HepG2 (cell line): ENCODE measurements around the gene EIF1. TPM values are rescaled to one million over a fixed set of nuclear protein-coding genes. Genes with fewer than 3 reads are reported as not detected.

Source experiments
- ATAD3A ChIP-seq: sonication (generic); formaldehyde crosslinking; IDR thresholded peaks from 2 replicates; pipeline ENCODE4 v1.4.0; 2020; ENCODE audit warnings: missing genetic modification reagents
- CEBPG ChIP-seq: IDR thresholded peaks from 2 replicates; pipeline ENCODE4 v1.6.1; 2016
- PHF8 ChIP-seq: sonication (generic); formaldehyde crosslinking; IDR thresholded peaks from 2 replicates; pipeline ENCODE4 v1.5.0; 2020; ENCODE audit warnings: missing genetic modification reagents
- PRDM10 ChIP-seq: sonication (generic); formaldehyde crosslinking; IDR thresholded peaks from 2 replicates; pipeline ENCODE4 v1.4.0; 2020; ENCODE audit warnings: low read depth, missing genetic modification reagents
- RERE ChIP-seq: IDR thresholded peaks from 2 replicates; pipeline ENCODE4 v1.6.1; 2016; ENCODE audit warnings: low read depth, missing genetic modification reagents, missing compliant biosample characterization
- SALL2 ChIP-seq: sonication (generic); formaldehyde crosslinking; IDR thresholded peaks from 2 replicates; pipeline ENCODE4 v1.8.1; 2023; ENCODE audit warnings: mild to moderate bottlenecking, missing genetic modification reagents, inconsistent platforms
- TBP ChIP-seq: sonication (generic); formaldehyde crosslinking; IDR thresholded peaks from 2 replicates; pipeline ENCODE4 v1.5.0; 2020; ENCODE audit warnings: missing genetic modification reagents
- ZNF207 ChIP-seq: fragments of 450-650 bp; IDR thresholded peaks from 2 replicates; pipeline ENCODE4 v1.6.1; 2016; ENCODE audit warnings: antibody characterized with exemption, borderline replicate concordance
- ZNF264 ChIP-seq: sonication (generic); formaldehyde crosslinking; IDR thresholded peaks from 2 replicates; pipeline ENCODE4 v1.4.0; 2020; ENCODE audit warnings: missing genetic modification reagents
- ZNF580 ChIP-seq: IDR thresholded peaks from 2 replicates; pipeline ENCODE4 v1.6.1; 2016; ENCODE audit warnings: low read depth, borderline replicate concordance
- ZNF609 ChIP-seq: sonication (generic); formaldehyde crosslinking; IDR thresholded peaks from 2 replicates; pipeline ENCODE4 v1.4.0; 2020; ENCODE audit warnings: mild to moderate bottlenecking, missing genetic modification reagents, borderline replicate concordance
- ZNF674 ChIP-seq: sonication (generic); formaldehyde crosslinking; IDR thresholded peaks from 2 replicates; pipeline ENCODE4 v1.5.0; 2020; ENCODE audit warnings: low read depth, mild to moderate bottlenecking, missing genetic modification reagents
- polyA plus RNA-seq, 8 experiments: library from polyadenylated mRNA; depleted of rRNA in 3 of 8; stranded (reverse) in 7 of 8; unstranded in 1 of 8; fragments of >200 nt; fragmentation: Illumina TruSeq in 4 of 8; extraction: Trizol in 4 of 8; gene quantifications; 2 replicates each; pipeline versions ENCODE4 v1.2.1 to v1.2.3, GENCODE V29; 2011 to 2016; ENCODE audit warnings: low read depth in 4 of 8, missing spikeins in 1 of 8, mixed read lengths in 1 of 8; ENCODE audit not compliant: insufficient read depth in 1 of 8
- total RNA-seq, 5 experiments: library from RNA; depleted of rRNA; stranded (reverse); fragments of >200 nt; fragmentation: Illumina TruSeq; extraction: Trizol; gene quantifications; 2 replicates each; pipeline ENCODE4 v1.2.3, GENCODE V29; 2016; ENCODE audit warnings: low read depth in 1 of 5
- TF ChIP-seq, protein P1 (sequence below): sonication (generic); formaldehyde crosslinking; IDR thresholded peaks from 2 replicates; pipeline ENCODE4 v1.4.0; 2020; ENCODE audit warnings: missing genetic modification reagents

The EIF1 gene
- total and polyA plus RNA-seq, 2 of the 13 experiments (the other 11 are each of a cell fraction or from before 2014, with no cell fraction given) = 147 to 517 TPM

DNA sequence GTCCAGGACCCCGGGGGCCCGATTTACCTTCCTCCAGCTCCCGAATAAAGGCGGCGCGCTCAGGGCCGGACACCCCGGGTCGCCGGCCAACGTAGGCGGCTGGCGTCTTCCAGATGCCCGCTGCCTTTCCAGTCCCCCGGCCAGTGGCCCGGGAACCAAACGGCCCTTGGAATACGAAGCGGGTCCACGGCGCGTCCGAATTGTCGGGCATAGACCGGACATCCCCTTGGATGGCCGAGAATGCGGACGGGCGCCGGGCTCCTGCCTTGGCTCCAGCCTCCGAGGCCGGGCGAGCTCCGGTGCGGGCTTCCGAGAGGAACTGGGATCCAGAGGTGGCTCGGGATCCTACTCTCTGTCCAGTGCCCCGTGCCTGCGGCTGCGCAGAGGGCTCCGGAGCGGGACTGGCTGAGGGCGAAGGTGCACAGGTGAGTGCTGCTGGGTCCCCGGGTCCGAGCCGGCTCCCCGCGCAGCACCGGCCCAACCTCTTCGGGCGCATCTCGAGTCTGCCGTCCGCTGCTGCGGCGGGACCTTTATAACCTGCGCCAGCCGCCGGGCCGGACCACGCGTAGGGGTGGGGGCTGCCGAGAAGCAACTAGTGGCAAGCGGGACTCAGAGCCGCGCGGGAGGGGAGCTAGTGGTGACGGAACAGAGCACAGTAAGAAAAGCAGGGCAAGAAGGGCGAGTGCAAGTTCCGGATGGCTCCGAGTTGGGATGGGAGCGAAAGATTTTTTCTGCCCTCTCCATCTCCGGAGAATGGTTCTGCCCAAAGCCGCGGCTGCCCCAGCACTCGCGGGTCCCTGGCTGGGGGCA is 45.7 kb downstream of the EIF1 start, which contains the start of gene HAP1 (continued):
- TF ChIP-seq ZNF609 (CRISPR knock-in tag) (no peak), TBP (CRISPR knock-in tag) (no peak), ZNF264 (CRISPR knock-in tag) (no peak), ZNF580 (CRISPR knock-in tag) (peak; percentile 65; the same call in 1 of the 2 replicates), SALL2 (CRISPR knock-in tag) (peak; percentile 18; the same call in 1 of the 2 replicates), ZNF674 (CRISPR knock-in tag) (no peak), PHF8 (peak; percentile 50), CEBPG (CRISPR knock-in tag) (no peak), ATAD3A (CRISPR knock-in tag) (no peak), PRDM10 (peak; percentile 100), RERE (no peak), ZNF207 (no peak)
- TF ChIP-seq, protein P1, sequence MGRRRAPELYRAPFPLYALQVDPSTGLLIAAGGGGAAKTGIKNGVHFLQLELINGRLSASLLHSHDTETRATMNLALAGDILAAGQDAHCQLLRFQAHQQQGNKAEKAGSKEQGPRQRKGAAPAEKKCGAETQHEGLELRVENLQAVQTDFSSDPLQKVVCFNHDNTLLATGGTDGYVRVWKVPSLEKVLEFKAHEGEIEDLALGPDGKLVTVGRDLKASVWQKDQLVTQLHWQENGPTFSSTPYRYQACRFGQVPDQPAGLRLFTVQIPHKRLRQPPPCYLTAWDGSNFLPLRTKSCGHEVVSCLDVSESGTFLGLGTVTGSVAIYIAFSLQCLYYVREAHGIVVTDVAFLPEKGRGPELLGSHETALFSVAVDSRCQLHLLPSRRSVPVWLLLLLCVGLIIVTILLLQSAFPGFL (CRISPR knock-in tag) = no peak
